ENCODE results near the gene VPS11.

The VPS11 gene

DNA sequence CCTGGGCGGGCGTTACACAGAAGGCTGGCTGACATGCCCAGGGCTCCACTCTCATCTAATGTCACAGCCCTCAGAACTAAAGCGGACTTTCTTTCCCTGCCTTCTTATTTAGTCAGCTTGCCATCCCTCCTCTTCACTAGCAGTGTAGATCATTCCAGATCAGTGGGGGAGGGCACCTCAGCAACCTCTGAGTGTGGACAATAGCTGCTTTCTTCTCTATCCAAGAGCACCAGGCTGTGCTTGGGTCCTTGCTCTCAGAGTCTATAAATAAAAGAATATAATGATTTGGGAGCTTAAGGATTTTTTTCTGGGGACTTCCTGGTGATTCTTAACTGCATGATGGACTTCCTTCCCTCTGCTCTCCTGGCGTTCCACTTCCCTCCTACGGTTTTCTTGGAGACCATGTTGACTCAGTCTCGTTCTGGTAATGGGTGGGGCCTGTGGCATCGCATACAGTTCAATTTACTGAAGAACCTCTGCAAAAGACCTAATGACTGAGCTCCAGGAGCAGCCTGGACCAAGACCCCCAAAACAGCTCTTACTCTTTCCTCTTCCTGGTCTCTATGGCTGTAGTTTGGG lies 14.2 kb downstream of the VPS11 start:
- DNase-seq (ENCODE audit: low spot score), result no peak

DNA sequence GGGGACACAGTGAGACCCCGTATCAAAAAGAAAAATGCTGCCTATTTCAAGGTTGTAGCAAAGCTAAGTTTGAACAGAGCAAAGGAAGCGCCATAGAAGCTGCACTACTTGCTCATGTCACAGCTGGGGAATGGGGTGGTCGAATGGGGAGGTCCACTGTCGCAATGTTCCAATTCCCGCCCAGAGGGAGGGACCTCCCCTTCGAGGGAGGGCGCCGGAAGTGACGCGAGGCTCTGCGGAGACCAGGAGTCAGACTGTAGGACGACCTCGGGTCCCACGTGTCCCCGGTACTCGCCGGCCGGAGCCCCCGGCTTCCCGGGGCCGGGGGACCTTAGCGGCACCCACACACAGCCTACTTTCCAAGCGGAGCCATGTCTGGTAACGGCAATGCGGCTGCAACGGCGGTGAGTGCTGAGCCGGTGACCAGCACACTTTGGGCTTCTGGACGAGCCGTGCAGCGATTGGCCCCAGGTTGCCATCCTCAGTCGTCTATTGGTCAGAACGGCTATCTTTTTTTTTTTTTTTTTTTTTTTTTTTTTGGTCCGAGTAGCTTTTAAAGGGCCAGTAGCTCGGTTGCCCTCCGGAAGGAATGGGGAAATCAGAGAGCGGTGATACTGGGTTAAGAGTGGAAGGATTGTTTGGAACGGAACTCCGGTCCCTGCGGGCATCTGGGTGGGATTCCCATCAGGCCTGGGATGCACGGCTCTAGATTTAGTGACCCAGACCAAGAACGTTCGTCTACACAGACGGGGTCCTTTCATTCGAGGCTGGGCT lies 17.2 kb downstream of the VPS11 start, which contains the start of gene HMBS:
TSS of gene HMBS (plus strand) at position 219 of the 774 bp plus-strand sequence. CDS start at position 372, 153 bp downstream.
- peak; percentile 95 for DNase-seq (ENCODE audit: low spot score)

DNA sequence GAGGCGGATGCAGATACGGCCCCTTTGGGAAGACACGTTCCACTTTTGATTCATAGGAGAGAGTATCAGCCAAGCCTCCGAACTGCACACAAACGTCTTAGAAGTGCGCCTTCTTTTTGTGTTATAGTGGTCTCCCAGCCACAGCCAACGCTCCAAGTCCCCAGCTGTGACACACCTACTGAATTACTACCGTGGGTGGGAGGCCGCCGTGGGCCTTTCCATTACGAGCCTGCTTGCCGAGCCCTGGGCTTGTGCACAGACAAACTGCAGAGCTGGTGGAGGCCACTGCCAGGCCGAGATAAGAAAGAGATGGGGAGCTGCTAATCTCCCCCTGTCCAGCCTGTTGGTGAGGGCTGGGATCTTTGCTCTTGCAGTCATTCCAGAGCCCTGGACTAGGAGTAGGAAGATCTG lies 17.8 kb downstream of the VPS11 start:
- peak; percentile 5 for DNase-seq (ENCODE audit: low spot score)

DNA sequence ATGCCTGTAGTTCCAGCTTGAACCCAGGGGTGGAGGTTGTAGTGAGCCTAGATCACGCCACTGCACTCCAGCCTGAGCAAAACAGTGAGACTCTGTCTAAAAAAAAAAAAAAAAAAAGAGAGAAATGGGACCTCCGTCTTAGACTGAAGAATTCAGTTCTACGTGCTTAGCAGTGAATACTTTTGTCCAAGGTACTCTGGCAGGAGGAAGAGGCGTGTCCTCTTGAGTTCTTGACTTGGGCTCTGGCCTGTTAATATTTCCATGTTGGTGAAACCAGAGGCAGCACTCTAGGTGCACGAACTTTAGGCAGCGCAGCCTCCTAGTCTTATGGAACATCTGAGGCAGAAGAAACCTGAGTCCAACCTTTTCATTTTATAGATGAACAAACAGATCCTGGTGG lies 19.5 kb downstream of the VPS11 start:
- DNase-seq (ENCODE audit: low spot score), result no peak

DNA sequence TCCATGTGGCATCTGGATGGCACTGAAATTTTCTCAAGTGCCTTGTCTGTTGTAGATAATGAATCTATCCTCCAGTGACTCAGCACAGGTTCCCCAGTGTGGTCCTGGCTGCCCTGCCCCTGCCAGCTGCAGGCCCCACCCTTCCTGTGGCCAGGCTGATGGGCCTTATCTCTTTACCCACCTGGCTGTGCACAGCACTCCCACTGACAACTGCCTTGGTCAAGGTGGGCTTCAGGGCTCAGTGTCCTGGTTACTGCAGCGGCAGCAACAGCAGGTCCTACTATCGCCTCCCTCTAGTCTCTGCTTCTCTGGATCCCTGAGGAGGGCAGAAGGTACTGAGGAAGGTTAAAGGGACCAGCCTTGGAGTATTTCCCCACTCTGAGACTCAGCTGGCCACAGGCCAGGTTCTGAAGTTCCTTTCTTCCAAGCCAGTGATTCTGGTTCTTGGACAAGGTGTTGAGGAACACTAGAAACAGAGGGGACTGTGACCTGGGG lies 20.2 kb downstream of the VPS11 start:
- no peak for DNase-seq (ENCODE audit: low spot score)

DNA sequence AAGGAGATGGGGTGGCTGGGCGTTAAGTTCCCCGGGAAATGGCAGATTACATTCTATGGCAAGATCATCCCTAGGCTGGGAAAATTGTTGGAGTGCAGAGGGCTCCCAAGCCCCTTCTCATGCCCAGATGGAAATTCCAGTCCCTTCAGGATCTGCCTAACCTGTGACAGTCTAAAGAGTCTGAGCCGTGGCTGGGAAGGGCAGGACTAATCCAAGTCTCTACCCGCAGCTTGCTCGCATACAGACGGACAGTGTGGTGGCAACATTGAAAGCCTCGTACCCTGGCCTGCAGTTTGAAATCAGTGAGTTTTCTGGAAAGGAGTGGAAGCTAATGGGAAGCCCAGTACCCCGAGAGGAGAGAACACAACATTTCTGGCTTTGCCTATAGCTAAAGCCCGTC lies 20.8 kb downstream of the VPS11 start:
- DNase-seq (ENCODE audit: low spot score), result no peak

DNA sequence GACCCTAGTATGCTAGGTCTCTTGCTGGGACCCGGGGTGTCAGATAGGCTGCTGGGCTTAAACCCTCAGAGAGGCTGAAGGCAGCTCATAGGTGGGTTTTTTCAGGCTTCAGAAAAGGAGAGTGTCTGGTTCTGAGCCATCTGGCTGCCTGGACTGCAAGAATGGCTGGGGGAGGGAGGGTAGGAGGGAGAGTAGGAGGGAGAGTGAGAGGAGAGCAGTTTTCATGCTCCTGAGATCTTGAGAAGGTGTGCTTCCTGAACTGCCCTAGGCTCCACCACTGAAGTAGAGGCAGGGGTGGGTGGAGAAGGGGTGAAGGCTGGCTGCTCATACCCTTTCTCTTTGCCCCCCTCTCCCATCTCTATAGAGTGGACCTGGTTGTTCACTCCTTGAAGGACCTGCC lies 21.7 kb downstream of the VPS11 start:
- no peak for DNase-seq (ENCODE audit: low spot score)

DNA sequence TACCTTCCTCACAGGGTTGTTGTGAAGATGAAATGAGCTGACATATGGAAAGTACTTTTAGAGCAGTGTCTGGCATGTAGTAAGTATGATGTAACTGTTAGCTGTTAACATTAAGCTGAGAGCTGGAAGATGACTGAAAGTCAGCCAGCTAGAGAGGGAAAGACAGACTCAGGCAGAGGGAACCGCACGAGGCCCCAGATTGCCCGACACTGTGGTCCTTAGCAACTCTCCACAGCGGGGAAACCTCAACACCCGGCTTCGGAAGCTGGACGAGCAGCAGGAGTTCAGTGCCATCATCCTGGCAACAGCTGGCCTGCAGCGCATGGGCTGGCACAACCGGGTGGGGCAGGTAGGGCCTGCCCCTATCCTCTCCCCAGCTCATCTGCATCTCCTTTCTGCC lies 23.6 kb downstream of the VPS11 start:
- no peak for DNase-seq (ENCODE audit: low spot score)

DNA sequence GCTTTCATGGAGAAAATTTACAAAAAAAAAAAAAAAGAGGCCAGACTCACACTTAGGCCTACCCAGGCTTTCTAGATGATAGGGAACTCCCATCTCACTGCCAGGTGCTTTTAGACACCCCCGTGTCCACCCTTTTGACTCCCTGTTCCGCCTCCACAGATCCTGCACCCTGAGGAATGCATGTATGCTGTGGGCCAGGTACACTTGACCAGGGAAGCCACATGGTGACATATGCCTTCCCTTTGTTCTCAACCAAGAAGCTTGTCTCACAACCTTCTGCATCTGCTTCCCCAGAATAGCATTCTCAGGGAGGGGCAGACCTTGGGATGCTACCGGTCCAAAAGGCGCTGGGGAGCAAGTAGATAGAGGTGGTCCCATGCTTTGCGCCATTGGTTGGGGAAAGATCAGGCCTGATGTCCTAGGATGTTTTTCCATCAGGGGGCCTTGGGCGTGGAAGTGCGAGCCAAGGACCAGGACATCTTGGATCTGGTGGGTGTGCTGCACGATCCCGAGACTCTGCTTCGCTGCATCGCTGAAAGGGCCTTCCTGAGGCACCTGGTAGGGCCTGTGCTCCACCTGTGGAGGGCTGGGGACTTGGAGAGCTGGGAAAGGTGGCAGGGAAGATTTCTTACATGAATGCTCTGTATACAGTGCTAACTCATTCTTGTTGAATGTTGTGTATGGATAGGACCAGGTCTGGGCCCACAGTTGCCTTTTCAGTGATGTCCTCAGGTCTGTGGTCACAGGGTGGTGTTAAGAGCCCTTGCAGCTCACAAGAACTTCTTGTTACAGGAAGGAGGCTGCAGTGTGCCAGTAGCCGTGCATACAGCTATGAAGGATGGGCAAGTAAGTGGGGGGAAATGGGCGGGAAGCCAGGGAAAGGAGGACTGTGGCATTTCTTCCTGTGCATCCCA lies 24.6 kb downstream of the VPS11 start:
- no peak for DNase-seq (ENCODE audit: low spot score)

DNA sequence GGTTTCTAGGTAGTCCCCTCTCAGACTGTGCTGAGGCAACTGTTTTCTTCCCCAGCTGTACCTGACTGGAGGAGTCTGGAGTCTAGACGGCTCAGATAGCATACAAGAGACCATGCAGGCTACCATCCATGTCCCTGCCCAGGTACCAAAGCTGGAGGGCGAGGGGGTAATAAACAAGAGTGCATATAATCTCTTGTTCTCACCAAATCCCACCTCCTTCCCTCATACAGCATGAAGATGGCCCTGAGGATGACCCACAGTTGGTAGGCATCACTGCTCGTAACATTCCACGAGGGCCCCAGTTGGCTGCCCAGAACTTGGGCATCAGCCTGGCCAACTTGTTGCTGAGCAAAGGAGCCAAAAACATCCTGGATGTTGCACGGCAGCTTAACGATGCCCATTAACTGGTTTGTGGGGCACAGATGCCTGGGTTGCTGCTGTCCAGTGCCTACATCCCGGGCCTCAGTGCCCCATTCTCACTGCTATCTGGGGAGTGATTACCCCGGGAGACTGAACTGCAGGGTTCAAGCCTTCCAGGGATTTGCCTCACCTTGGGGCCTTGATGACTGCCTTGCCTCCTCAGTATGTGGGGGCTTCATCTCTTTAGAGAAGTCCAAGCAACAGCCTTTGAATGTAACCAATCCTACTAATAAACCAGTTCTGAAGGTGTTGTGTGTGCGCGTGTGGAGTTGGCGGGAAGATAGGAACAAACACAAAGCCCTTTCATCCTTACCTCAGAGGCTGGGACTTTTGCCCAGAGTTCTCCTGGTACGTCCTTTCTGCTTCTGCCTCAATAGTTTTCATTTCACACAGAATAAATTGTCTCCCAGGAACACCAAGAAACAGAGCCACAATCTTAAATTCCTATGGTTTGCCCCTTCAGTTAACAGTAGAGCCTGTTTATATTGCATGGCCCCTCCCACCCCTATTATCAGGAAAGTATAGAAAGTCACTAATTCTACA lies 25.5 kb downstream of the VPS11 start:
- DNase-seq (ENCODE audit: low spot score), result no peak

DNA sequence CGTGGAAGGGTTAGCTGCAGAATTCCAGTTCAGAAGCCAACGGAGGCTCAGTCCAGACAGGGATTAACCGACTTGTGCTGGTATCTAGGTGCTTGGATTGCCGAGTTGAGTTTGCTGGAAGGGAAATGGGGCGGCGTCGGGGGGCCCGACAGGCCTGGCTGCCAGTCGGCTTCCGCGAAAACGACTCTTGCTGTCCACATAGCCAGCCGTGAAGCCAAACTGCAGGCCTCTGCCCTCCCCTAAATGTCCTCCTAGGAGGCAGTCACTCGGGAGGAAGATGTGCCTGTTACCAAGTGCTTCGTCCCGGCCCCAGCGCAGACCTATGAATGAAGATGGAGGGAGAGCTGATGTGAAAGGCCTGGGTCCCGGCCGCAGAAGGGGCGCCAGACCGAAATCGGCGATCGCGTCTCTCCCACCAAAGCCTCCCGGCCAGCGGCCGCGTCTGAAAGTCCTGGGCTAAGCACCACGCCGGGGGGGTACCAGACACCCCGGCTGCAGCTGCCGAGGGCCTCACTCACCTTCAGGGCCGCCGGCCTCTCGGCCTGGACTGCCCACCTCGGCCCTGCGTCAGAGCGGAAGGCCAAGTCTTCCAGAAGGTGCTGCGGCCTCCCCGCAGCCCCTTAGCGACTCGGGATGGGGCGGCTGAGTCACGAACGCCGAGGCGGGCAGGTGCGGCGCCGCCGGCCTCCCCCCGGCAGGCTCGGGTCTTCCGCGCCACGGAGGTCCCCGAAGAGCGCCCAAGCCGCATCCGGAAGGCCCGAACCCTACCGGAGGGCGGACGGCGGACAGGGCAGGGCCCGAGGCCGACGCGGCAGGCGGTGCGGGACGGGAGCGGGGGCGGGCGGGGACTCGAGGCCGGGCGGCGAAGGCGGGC lies 26.6 kb downstream of the VPS11 start:
- DNase-seq (ENCODE audit: low spot score), result peak; percentile 12

DNA sequence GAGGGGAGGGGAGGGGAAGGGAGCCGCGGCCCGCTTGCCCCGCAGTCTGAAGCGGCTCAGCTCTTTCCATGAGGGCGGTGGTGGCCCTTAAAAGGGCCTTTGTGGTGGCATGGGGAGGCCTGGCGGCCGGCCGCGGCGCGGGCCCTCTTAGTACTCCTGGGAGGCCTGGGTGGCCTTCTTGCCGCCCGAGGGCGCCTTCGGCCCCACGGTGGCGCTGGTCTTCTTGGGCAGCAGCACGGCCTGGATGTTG lies 27.1 kb downstream of the VPS11 start:
- DNase-seq (ENCODE audit: low spot score), result peak; percentile 67

DNA sequence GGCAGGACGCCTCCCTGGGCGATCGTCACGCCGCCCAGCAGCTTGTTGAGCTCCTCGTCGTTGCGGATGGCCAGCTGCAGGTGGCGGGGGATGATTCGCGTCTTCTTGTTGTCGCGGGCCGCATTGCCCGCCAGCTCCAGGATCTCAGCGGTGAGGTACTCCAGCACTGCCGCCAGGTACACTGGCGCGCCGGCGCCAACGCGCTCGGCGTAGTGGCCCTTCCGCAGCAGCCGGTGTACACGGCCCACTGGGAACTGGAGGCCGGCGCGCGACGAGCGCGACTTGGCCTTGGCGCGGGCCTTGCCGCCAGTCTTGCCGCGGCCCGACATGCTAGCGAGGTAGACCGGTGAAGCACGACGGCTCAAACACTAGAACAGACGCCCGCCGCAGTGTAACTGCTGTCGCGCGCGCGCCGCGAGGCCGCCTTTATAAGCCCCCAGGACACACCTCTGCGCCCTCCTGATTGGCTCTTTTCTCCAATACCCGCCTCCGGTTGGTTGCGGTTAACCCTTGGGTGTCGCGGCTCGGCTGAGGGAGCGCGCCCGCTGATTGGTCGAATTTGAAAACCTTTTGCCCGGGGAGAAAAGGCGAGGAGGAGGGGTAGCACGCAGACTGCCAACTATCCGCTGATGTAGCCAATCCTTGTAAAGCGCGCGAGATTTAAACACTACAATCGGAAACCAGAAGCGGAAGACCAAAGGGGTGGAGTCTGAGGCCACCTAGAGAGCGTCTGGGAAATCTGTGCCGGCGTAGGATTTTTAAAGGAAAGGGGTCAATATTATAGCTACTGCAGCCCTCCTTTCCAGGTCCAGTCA lies 27.7 kb downstream of the VPS11 start:
- peak; percentile 100 for DNase-seq (ENCODE audit: low spot score)

DNA sequence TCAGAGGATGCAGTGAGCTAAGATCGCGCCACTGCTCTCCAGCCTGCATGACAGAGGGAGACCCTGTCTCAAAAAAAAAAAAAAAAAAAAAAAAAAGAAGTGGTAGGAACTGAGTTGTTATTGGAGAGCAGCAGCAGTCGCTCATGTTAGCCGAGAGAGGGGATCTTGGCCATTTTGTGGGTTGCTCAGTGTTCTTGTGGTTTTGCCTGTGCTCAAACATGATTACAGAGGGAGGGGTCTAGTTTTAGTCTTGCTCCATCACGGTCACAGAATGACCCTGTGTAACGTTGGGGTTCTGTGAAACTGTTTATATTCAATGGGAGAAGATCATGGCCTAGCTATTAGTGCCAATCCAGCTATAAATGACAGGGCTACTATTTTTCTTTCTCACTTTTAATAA lies 32.1 kb downstream of the VPS11 start:
- DNase-seq (ENCODE audit: low spot score), result no peak

DNA sequence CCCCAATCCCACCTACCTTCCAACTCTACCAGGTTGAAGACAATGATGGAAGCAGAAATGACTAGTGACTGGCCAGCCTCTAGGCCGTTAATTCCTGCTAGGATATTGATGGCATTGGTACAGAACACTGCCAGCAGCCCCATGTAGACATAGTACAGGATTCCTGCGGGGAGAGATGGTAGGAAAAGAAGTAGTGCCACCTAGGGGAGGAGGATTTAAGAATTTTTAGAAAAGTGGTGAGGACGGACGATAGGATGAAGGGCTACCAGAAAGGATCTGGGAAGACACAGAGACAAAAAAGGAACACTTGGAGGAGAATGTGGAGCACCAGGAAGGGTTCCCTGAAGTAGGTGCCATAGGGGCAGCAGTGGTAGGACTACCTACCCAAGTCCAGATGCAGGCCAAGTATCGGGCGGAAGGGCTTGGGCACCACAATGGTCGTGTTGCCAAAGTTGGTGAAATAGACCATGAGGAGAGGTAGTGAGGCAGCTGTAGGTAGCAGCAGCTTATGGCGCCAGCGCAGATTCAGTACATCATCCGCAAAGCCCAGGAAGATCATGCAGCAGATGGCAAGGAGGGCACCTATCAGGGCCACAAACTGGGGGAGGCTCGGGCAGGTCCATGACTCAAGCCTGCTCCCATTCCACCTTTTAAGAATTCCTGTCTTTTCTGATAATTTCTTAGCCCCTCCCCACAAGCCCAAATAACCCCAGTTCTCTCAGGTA lies 32.8 kb downstream of the VPS11 start:
- peak; percentile 58 for DNase-seq (ENCODE audit: low spot score)

DNA sequence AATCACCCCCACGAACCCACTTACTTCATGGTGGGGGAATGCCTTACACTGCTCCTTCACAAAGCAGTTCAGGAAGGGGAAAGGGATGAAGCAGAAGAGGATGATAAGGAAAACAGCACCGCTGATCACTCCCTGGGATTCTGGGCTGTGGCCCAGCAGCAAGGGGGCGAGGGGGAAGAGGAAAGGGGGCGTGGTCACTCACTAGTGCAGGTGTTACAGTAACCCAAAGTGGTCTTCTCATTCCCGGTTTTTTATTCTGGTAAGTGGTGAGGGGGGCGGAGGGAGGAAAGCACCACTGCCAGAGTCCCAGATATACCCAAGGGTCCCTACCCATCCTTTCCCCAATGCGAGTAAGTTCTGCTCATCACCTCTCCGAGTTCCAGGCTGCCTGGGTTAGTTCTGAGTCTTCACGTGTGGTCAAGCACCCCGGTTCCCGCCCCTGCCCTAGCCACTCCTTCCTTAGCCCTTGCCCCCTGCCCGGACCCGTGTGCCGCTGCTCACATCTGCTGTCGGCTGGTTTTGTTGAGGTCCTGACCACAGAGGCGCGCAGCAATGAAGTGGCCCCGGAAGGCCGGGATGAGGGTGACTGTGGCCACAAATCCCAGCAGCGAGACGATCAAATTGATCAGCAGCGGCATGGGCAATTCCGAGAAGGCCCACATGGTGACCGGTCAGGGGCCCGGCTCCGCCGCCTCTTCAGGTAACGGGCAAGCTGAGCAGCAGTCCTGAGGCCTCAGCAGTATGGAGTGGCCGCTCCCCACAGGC lies 33.6 kb downstream of the VPS11 start:
- no peak for DNase-seq (ENCODE audit: low spot score)

DNA sequence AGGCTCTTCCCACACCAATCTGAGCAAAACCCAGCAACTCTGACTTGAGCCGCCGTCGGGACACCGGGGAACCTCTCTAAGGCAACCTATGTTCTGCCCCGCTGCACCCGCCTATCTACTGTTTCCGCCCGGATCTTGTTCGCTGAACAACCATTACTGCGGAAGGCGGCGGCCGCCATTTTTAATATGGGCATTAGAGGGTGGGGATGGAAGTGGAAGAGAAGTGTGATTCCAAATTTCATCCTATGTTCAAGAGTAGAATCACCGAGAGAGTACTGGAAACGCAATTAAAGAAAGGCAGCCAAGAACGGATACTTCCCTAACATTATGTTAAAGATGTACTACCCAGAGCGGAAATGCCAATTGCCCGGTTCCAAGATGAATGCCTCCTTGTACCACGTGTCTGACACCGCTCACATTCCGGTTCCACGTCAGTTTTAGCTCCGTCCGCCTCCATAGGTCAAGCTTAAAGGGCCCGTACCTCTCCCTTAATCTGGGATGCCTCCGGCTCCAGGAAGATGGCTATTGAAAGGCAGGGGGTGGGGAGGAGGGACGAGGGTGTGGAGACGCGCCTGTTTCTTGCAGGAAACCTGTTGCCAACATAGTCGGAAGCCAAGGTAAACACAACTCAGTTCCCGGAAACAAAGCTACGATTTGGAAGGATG lies 34.3 kb downstream of the VPS11 start, which contains the start of gene DPAGT1:
TSS of gene DPAGT1 (minus strand) at position 95 of the 665 bp plus-strand sequence. CDS start 198 bp downstream, outside the sequence.
- peak; percentile 90 for DNase-seq (ENCODE audit: low spot score)
